ENCODE measurements around the gene CD40LG.

The CD40LG gene

DNA sequence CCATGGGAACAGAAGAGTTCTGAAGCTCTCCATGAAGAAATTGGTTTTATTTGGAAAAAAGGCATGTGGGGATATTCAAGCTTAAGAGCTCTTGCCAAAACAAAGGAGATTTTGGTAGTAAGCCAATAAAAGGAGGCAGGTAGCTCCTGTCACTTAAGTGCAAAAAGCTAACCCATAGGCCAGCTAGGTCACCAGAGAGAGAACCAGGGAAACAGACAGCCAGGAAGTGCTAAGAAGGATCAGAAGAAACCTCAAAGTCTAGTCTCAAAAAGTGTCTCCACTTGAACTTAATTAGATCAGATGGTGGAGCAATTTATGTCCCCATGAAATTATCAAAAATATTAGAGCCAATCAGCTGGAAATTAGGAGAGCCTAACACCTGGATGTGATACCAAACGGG is 49.2 kb downstream of the CD40LG start:
- H3K4me3 ChIP-seq (ENCODE audit: low read length) = no peak overlapping the region
- TF ChIP-seq ZNF274 (IDR thresholded peaks at IDR 0.05; ENCODE audit: low read depth, low read length) = no peak

DNA sequence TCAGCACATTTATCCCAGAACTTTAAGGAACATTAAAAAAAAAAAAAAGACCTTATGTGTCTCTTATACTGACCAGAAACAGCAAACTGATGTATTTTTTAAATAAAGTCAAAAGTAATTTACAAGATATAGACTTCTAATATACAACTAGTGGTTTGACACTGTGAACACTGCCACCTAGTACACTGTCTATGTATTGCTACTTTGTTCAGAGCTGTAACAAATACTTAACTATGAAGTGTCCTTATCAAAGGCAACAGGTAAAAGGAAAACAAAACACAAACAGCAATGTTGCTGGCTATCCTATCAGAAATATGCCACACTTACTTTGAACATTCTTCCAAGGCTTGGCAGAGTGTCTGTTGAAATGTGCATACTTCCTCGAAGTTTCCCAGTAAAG is 60.4 kb downstream of the CD40LG start:
- H3K4me3 ChIP-seq (ENCODE audit: low read length) = no peak overlapping the region
- TF ChIP-seq ZNF274 (IDR thresholded peaks at IDR 0.05; ENCODE audit: low read depth, low read length) = no peak

Measured in GM08714 (cell line).